ENCODE data around the gene COBLL1.
"Not testable (repeated sequence)": the region's sequence is repeated elsewhere in the genome, so short reads cannot be mapped to it uniquely, and the experiment has no call there.

DNA sequence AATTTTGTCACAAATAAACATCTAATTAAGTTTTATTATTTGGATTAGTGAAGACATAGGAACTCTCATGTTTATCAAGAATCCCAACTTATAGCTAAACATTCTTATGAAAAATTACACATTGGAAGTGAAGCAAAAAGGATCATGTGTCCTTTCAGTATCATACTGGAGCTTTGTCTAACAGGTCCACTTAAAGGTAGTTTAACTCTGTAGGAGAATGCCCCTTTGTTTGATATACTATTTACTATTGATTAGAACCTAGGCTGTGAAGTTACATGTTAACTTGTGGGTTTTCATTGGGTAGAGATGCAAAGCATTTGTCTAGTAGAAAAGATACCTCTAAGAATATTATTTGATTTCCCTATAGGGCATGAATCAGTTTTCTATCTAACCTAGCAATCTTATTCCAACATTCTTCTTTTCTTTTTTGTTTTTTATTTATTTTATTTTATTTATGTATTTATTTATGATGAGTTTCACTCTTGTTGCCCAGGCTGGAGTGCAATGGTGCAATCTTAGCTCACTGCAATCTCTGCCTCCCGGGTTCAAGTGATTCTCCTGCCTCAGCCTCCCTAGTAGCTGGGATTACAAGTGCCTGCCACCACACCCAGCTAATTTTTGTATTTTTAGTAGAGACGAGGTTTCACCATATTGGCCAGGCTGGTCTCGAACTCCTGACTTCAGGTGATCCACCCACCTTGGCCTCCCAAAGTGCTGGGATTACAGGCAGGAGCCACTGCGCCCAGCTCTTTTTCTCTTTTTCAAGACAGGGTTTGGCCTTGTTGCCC lies 18.5 kb upstream of the COBLL1 start:
- TF ChIP-seq, protein P1, sequence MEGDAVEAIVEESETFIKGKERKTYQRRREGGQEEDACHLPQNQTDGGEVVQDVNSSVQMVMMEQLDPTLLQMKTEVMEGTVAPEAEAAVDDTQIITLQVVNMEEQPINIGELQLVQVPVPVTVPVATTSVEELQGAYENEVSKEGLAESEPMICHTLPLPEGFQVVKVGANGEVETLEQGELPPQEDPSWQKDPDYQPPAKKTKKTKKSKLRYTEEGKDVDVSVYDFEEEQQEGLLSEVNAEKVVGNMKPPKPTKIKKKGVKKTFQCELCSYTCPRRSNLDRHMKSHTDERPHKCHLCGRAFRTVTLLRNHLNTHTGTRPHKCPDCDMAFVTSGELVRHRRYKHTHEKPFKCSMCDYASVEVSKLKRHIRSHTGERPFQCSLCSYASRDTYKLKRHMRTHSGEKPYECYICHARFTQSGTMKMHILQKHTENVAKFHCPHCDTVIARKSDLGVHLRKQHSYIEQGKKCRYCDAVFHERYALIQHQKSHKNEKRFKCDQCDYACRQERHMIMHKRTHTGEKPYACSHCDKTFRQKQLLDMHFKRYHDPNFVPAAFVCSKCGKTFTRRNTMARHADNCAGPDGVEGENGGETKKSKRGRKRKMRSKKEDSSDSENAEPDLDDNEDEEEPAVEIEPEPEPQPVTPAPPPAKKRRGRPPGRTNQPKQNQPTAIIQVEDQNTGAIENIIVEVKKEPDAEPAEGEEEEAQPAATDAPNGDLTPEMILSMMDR (conservative IDR thresholded peaks at IDR 0.05 in 1 of 2, IDR thresholded peaks at IDR 0.05 in 1 of 2; ENCODE audit: low read depth in 1 of 2, low read length in 2 of 2), result not testable (repeated sequence)
- TF ChIP-seq EZH2 (IDR thresholded peaks at IDR 0.05; ENCODE audit: low read length, missing control alignments), result not testable (repeated sequence)

Measured in fibroblast of lung (primary cell).